Measurements from ENCODE around the gene HCFC2. TPM values are rescaled to one million over a fixed set of nuclear protein-coding genes. Genes with fewer than 3 reads are reported as not detected.
"Not testable (repeated sequence)": the region's sequence is repeated elsewhere in the genome, so short reads cannot be mapped to it uniquely, and the experiment has no call there.

Gene HCFC2
- total RNA-seq, 2 donors from 2014 or later, result 7.6 to 11.1 TPM

DNA sequence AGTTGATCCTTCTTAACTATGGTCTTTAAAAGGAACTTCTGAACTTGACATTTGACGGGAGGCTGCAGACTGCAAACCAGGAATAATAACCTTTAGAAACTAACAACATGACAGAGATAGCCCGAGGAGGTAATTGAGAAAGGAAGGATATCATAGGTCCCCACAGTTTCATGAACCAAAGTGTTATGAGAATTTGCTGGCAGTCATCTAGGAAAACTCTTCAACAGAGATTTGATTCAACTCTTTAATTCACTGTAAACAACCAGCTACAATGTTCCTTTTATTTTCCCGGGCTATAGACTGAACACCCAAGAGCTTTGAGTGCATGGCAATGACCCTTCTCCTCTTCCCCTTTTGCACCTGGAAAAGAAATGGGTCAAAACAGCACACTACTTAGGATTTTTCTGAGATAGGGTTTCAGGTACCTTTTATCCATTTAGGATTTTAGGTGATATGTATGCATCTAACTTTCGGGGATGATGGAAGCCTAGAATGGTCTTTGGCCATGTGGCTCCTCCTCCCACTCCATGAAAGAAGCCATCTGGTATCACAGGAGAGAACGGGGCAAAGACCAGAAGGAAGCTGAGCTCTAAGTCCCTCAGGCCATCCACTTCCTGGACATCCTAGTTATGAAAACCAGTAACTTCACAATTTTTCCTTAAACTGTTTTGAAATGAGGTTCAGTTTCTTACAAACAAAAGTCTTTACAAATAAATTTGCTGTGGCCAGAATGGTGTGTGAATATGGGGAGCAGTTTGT lies 37.3 kb upstream of the HCFC2 start:
- no peaks in the 10 kb centered on the region for H3K36me3 ChIP-seq
- intact Hi-C loops (cut with DNase I), result no loop called here
- DNase-seq, result no peak
- H3K4me3 ChIP-seq, result no peak overlapping the region
- H3K9me3 ChIP-seq, result no peaks in the 10 kb centered on the region
- TF ChIP-seq, protein P1, sequence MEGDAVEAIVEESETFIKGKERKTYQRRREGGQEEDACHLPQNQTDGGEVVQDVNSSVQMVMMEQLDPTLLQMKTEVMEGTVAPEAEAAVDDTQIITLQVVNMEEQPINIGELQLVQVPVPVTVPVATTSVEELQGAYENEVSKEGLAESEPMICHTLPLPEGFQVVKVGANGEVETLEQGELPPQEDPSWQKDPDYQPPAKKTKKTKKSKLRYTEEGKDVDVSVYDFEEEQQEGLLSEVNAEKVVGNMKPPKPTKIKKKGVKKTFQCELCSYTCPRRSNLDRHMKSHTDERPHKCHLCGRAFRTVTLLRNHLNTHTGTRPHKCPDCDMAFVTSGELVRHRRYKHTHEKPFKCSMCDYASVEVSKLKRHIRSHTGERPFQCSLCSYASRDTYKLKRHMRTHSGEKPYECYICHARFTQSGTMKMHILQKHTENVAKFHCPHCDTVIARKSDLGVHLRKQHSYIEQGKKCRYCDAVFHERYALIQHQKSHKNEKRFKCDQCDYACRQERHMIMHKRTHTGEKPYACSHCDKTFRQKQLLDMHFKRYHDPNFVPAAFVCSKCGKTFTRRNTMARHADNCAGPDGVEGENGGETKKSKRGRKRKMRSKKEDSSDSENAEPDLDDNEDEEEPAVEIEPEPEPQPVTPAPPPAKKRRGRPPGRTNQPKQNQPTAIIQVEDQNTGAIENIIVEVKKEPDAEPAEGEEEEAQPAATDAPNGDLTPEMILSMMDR (IDR thresholded peaks at IDR 0.05), result no peak
- no peak overlapping the region for H3K27ac ChIP-seq
- H3K27me3 ChIP-seq, result no peaks in the 10 kb centered on the region
- H3K9ac ChIP-seq (ENCODE audit: low read depth in 2 of 2, low read length in 2 of 2), result no peak overlapping the region
- H3K4me1 ChIP-seq, result no peaks in the 10 kb centered on the region

DNA sequence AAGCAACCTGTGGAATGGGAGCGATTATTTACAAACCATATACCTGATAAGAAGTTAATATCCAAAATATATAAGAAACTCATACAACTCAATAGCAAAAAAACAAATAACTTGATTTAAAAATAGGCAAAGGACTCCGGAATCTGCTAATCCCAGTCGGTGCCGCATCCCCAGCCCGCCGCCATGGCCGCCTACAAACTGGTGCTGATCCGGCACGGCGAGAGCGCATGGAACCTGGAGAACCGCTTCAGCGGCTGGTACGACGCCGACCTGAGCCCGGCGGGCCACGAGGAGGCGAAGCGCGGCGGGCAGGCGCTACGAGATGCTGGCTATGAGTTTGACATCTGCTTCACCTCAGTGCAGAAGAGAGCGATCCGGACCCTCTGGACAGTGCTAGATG lies 33.7 kb upstream of the HCFC2 start:
- H3K9ac ChIP-seq (ENCODE audit: low read depth in 2 of 2, low read length in 2 of 2); DNase-seq; H3K27ac ChIP-seq; H3K9me3 ChIP-seq; H3K4me3 ChIP-seq; H3K36me3 ChIP-seq; H3K4me1 ChIP-seq; H3K27me3 ChIP-seq; intact Hi-C loops (cut with DNase I): not testable (repeated sequence)

DNA sequence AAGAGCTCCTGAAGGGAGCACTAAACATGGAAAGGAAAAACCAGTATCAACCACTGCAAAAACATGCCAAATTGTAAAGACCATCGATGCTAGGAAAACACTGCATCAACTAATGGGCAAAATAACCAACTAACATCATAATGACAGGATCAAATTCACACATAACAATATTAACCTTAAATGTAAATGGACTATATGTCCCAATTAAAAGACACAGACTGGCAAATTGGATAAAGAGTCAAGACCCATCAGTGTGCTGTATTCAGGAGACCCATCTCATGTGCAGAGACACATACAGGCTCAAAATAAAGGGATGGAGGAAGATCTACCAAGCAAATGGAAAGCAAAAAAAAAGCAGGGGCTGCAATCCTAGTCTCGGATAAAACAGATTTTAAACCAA lies 28.2 kb upstream of the HCFC2 start:
- H3K4me3 ChIP-seq; H3K27ac ChIP-seq; DNase-seq; H3K9ac ChIP-seq (ENCODE audit: low read depth in 2 of 2, low read length in 2 of 2); H3K9me3 ChIP-seq; H3K36me3 ChIP-seq; H3K4me1 ChIP-seq; intact Hi-C loops (cut with DNase I); H3K27me3 ChIP-seq: not testable (repeated sequence)

DNA sequence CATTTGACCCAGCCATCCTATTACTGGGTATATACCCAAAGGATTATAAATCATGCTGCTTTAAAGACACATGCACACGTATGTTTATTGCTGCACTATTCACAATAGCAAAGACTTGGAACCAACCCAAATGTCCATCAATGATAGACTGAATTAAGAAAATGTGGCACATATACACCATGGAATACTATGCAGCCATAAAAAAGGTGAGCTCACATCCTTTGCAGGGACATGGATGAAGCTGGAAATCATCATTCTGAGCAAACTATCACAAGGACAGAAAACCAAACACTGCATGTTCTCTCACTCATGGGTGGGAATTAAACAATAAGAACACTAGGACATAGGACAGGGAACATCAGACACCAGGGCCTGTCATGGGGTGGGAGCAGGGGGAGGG lies 24.6 kb upstream of the HCFC2 start:
- H3K4me1 ChIP-seq; H3K9me3 ChIP-seq; intact Hi-C loops (cut with DNase I); H3K4me3 ChIP-seq; H3K36me3 ChIP-seq; H3K27ac ChIP-seq; H3K9ac ChIP-seq (ENCODE audit: low read depth in 2 of 2, low read length in 2 of 2); DNase-seq; H3K27me3 ChIP-seq: not testable (repeated sequence)

DNA sequence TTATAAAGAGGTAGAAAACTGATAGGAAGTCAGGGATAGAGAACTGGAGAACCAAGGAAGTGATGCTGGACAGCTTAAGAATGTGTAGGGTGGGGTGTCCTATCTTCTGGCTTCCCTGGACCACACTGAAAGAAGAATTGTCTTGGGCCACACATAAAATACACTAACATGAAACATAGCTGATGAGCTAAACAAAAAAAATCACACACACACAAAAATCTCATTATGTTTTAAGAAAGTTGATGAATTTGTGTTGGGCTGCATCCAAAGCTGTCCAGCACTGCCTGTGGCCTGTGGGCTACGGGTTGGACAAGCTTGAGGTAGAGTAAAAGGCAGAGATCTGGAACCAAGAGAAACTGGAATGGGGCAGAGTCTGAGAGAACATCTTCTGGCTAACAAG lies 21.8 kb upstream of the HCFC2 start:
- no peak overlapping the region for H3K27ac ChIP-seq
- H3K4me1 ChIP-seq, result no peaks in the 10 kb centered on the region
- H3K9ac ChIP-seq (ENCODE audit: low read depth in 2 of 2, low read length in 2 of 2), result no peak overlapping the region
- DNase-seq, result no peak
- no peaks in the 10 kb centered on the region for H3K27me3 ChIP-seq
- H3K9me3 ChIP-seq, result no peaks in the 10 kb centered on the region
- TF ChIP-seq, protein P1 (IDR thresholded peaks at IDR 0.05), result no peak
- intact Hi-C loops (cut with DNase I), result no loop called here
- no peaks in the 10 kb centered on the region for H3K36me3 ChIP-seq
- no peak overlapping the region for H3K4me3 ChIP-seq

DNA sequence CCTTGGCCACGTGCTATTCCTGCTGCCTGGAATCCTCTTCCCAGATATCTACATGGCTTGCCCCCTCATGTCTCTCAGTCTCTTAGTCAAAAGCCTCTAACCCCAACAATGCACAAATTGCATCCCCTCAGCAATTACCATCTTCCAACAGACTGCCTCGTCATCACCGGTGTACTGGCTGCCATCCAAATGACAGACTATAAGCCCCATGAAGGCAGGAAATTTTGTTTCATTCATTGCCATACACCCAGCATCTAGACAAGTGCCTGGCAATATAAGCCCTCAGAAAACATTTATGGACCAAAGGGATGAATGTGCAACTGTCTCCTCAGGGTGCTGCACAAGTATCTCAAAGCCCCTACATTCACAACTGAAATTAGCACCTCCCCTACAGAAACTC lies 20.2 kb upstream of the HCFC2 start:
- no peak overlapping the region for H3K27ac ChIP-seq
- H3K27me3 ChIP-seq, result no peaks in the 10 kb centered on the region
- TF ChIP-seq, protein P1 (IDR thresholded peaks at IDR 0.05), result no peak
- H3K9ac ChIP-seq (ENCODE audit: low read depth in 2 of 2, low read length in 2 of 2), result no peak overlapping the region
- no peaks in the 10 kb centered on the region for H3K36me3 ChIP-seq
- intact Hi-C loops (cut with DNase I), result no loop called here
- no peak for DNase-seq
- no peaks in the 10 kb centered on the region for H3K4me1 ChIP-seq
- no peaks in the 10 kb centered on the region for H3K9me3 ChIP-seq
- no peak overlapping the region for H3K4me3 ChIP-seq

DNA sequence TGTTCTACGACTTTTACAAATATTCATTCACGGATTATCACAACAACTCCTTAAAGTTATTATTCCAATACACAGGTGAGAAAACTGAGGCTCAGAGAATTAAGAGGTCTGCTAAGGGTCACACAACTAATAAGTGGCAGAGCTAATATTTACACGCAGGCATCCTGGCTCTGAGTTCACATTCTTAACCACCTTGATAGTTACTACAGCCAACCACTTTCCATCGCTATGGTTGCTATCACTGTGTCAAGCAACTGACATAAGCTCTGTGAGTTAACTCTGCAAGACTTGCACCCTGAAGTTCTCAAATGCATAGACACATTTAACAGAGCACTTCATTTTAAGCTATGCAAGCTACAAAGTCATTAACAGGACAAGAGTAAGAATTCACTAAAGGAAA lies 18.0 kb upstream of the HCFC2 start:
- intact Hi-C loops (cut with DNase I), result no loop called here
- no peak overlapping the region for H3K9ac ChIP-seq (ENCODE audit: low read depth in 2 of 2, low read length in 2 of 2)
- no peaks in the 10 kb centered on the region for H3K9me3 ChIP-seq
- peaks cover 4% of the 10 kb centered on the region for H3K27me3 ChIP-seq
- TF ChIP-seq, protein P1 (IDR thresholded peaks at IDR 0.05), result no peak
- H3K36me3 ChIP-seq, result no peaks in the 10 kb centered on the region
- no peak overlapping the region for H3K27ac ChIP-seq
- H3K4me1 ChIP-seq, result no peaks in the 10 kb centered on the region
- DNase-seq, result no peak
- H3K4me3 ChIP-seq, result no peak overlapping the region

Data from colonic mucosa (tissue), 4 donors.